ENCODE data around the gene LRRC23. TPM values are rescaled to one million over a fixed set of nuclear protein-coding genes. Genes with fewer than 3 reads are reported as not detected.

Gene LRRC23
- total and polyA plus RNA-seq, 2 of the 4 experiments (the other 2 are of a cell fraction): 11.1 to 11.4 TPM

GRCh38 chr12:6925540-6926279 is 21.1 kb downstream of the LRRC23 start:
- Histone ChIP-seq H2BK15ac (ENCODE audit: low read depth, low read length) (peak overlapping the region; percentile 59; the same call in 2 of the 3 replicates), H2AK5ac (ENCODE audit: low read depth, low read length) (peak overlapping the region; percentile 97), H2AFZ (replicated peaks; ENCODE audit: low read length, poor library complexity) (peak overlapping the region; percentile 90), H3K56ac (ENCODE audit: extremely low read depth, insufficient read depth, low read length) (peak overlapping the region; percentile 25), H2BK120ac (ENCODE audit: low read depth, low read length) (peak overlapping the region; percentile 85), H2AK9ac (replicated peaks; ENCODE audit: low read depth, low read length, poor library complexity) (peak overlapping the region; percentile 98), H3K36me3 (ENCODE audit: control insufficient read depth, insufficient read depth, low read length) (peaks cover 26% of the 10 kb centered on the region), H4K5ac (ENCODE audit: low read depth, low read length) (peak overlapping the region; percentile 43), H2BK20ac (ENCODE audit: low read depth, low read length) (peak overlapping the region; percentile 57), H3K27ac (ENCODE audit: insufficient read depth, low read length) (peak overlapping the region; percentile 93), H3K14ac (replicated peaks; ENCODE audit: low read depth, low read length) (peak overlapping the region; percentile 96), H4K8ac (ENCODE audit: low read depth in 2 of 2, low read length in 2 of 2) (peak overlapping the region; percentile 61 to 94), H3K4me1 (ENCODE audit: control insufficient read depth, insufficient read depth, low read length) (peaks cover 25% of the 10 kb centered on the region), H3K27me3 (ENCODE audit: control insufficient read depth, insufficient read depth, low read length) (no peaks in the 10 kb centered on the region), H3K18ac (ENCODE audit: low read depth, low read length) (peak overlapping the region; percentile 35), H4K20me1 (ENCODE audit: insufficient read depth, low read length) (peaks cover 20% of the 10 kb centered on the region), H3K79me1 (ENCODE audit: low read depth in 1 of 2, low read length in 2 of 2) (peaks cover 11 to 33% of the 10 kb centered on the region in 2 experiments; a peak in 3 of 4 replicates), H3K4me2 (ENCODE audit: low read depth, low read length) (peak overlapping the region; percentile 85), H3K23ac (ENCODE audit: low read depth, low read length) (peak overlapping the region; percentile 98), H3K9me3 (ENCODE audit: control insufficient read depth, insufficient read depth, low read length) (no peaks in the 10 kb centered on the region), H3K9me1 (ENCODE audit: insufficient read depth, low read length) (0 out of 2 replicates have a peak, but pooled peaks cover 3% of the 10 kb centered on the region), H2BK5ac (ENCODE audit: low read depth, low read length, poor library complexity, severe bottlenecking) (peak overlapping the region; percentile 89), H4K91ac (ENCODE audit: insufficient read depth, low read depth, low read length) (peak overlapping the region; percentile 92), H3K4me3 (ENCODE audit: insufficient read depth, low read depth, low read length) (peak overlapping the region; percentile 25), H3K4ac (ENCODE audit: low read depth, low read length) (peak overlapping the region; percentile 98), H3K9ac (ENCODE audit: low read depth, low read length) (peak overlapping the region; percentile 96)
- ChIA-PET POLR2A (ENCODE audit: unreplicated experiment) (interaction anchor here (0.6 to 2.2 kb wide), 6 partner anchors 12 to 184 kb away, joined by 3 to 11 read pairs (median 3); partner anchors contain the start of genes C12orf57, C1RL, LRRC23 and RNU7-1), CTCF (interaction anchor here (0.7 to 1.4 kb wide), 6 partner anchors 35 to 187 kb away, joined by 3 to 5 read pairs (median 3); partner anchors contain the start of gene SPSB2)
- no TSS peak for BruUV-seq (replicated peaks)
- dilution Hi-C loops (cut with HindIII; ENCODE audit: low sequenced_read_pairs, unreplicated experiment): no loop called here
- DNase-seq: peak; percentile 90
- peak; percentile 28 for ATAC-seq (ENCODE audit: low read depth)
- TF ChIP-seq CEBPB (IDR thresholded peaks at IDR 0.05; ENCODE audit: low read depth, low read length): peak; percentile 50; the same call in 1 of the 2 replicates
- no peak for TF ChIP-seq RFX5 (IDR thresholded peaks at IDR 0.05; ENCODE audit: low read depth, low read length)
- TF ChIP-seq MAZ (IDR thresholded peaks at IDR 0.05; ENCODE audit: borderline replicate concordance, low read depth, low read length): peak; percentile 78; the same call in 1 of the 2 replicates
- peak; percentile 86 for TF ChIP-seq FOS (IDR thresholded peaks at IDR 0.05; ENCODE audit: low read depth, low read length)
- 0% methylated on average over 1 of the region's 8 CpGs; no CpG with 5 or more reads in 1 of the 2 experiments for WGBS, 2 experiments (ENCODE audit: extremely low coverage in 2 of 2, insufficient read length in 1 of 2)
- intact Hi-C loops (cut with micrococcal nuclease): loop anchor here (2.0 kb wide), 1 partner anchor 53 kb away; the partner anchor contains the start of gene SPSB2
- in situ Hi-C loops (cut with MboI; ENCODE audit: low sequenced_read_pairs): no loop called here
